Globus pallidus (tissue), 1 donor: ENCODE results near the gene BABAM2.
"Not testable (repeated sequence)": the region's sequence is repeated elsewhere in the genome, so short reads cannot be mapped to it uniquely, and the experiment has no call there.

Experiments used
- DNase-seq: peaks from one replicate; pipeline ENCODE4 v3.0.0-alpha.2; 2015; ENCODE audit warnings: low spot score

Gene BABAM2

DNA sequence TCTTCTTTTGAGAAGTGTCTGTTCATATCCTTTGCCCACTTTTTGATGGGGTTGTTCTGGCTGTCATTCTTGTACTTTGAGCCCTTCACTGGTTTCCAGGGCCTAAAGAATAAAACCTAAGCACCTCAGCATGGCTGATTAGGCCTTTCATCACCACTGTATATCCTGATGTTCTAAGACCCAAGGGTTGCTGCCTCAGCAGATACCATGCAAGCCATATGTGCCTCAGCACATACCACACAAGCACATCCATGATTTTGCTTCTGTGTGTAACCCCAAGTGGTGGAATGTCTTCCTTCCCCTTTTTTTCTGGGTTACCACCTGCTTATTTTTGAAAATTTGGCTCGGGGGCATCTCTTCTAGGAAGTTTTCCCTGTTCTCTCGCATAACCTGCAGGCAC is 11.7 kb upstream of the BABAM2 start:
- DNase-seq, result no peak

DNA sequence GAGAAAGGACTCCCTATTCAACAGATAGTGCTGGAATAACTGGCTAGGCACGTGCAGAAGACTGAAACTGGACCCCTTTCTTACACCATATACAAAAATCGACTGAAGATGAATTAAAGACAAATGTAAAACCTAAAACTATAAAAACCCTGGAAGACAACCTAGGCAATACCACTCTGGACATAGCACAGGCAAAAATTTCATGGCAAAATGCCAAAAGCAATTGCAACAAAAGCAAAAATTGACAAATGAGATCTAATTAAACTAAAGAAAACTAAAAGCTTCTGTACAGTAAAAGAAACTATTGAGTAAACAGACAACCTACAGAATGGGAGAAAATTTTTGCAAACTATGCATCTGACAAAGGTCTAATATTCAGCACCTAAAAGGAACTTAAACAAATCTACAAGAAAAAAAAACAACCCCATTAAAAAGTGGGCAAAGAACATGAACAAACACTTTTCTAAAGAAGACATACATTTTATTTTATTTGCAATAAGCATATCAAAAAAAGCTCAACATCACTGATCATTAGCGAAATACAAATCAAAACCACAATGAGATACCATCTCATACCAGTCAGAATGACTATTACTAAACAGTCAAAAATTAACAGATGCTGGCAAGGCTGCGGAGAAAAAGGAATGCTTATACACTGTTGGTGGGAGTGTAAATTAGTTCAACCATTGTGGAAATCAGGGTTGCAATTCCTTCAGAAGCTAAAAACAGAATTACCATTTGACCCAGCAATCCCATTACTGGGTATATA is 8.5 kb upstream of the BABAM2 start:
- not testable (repeated sequence) for DNase-seq

DNA sequence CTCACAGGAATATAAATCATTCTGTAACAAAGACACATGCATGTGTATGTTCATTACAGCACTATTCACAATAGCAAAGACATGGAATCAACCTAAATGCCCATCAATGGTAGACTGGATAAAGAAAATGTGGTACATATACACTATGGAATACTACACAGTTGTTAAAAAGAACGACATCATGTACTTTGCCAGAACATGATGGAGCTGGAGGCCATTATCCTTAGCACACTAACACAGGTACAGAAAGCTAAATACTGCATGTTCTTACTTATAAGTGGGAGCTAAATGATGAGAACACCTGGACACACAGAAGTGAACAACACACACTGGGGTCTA is 8.0 kb upstream of the BABAM2 start:
- DNase-seq, result not testable (repeated sequence)

DNA sequence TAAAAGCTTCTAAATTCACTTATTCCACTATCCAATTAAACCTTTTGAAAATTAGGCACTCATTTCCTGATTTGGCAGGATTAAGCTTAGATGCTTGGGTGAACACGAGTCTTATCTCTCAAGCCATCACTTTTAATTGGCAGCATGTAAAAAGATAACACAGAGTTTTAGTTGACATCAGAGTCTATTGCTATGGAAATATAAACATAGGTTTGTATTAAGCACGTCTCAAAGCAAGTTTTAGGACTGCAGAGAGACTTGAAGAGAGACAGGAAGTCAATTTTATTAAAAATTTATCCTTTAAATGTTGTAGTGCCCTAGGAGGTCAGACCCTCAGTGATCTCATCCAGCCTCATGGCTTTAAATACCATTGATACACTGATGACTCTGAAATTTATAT is 5.9 kb upstream of the BABAM2 start:
- no peak for DNase-seq

DNA sequence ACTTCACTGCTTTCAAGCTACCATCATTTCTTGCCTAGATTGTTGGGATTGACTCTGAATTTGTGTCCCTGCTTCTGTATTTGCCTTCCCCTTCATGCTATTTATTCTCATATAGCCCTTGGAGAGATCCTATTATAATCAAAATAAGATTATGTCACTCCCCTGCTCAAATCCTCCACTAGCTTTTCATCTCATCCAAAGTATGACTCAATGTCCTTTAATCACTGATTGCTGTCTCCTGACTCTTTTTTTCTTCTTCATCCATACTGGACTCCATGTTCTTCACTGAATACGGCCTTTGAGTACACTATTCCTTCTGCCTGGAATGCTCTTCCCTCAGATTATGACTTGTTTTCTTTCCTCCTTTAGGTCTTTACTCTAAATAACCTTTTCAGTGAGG is 5.3 kb upstream of the BABAM2 start:
- no peak for DNase-seq

DNA sequence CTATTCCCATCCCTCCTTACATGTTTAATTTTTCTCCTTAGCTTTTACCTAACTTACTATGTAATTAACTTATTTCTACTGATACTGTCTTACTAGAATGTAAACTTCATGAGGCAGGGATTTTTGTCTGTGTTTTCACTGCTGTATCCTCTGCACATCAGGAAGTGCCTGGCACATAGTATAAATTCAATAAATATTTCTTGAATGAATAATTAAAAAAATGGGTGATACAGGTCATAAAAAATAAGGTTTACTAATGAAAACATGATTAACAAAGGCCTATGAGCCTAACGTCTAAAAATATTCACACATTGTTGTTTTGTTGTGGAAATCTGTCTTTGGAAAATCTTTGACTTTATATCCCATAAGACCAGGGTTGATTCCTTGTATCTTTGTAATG is 4.9 kb upstream of the BABAM2 start:
- no peak for DNase-seq

DNA sequence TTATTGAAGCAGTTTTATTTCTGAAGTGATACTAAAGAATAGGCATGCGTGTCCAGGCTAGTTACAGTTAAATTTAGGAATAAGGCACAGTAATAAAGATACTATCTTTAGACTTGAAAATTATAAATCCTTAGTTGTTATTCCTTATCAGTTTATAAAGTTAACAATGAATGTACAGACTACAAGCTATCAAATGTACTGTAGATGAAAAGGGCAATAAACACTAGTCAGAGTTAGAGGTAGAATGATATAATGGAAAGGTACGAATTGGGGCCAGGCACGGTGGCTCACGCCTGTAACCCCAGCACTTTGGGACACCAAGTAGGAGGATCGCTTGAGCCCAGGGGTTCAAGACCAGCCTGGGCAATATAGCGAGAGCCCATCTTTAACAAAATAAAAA is 4.2 kb upstream of the BABAM2 start:
- no peak for DNase-seq

DNA sequence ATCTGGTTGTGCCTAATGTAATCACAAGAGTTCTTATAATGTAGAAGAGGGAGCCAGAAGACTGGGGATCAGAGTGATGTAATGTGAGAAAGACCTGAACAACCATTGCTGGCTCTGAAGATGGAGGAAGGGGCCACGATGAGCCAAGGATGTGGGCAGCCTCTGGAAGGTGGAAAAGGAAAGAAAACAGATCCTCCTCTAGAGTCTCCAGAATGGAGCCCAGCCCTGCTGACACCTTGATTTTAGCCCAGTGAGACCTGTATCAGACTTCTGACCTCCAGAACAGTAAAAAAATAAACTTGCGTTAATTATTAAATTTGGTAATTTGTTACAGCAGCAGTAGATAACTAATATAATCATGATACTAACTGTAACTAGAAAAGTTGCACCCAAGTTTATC is 3.4 kb upstream of the BABAM2 start:
- DNase-seq, result no peak

DNA sequence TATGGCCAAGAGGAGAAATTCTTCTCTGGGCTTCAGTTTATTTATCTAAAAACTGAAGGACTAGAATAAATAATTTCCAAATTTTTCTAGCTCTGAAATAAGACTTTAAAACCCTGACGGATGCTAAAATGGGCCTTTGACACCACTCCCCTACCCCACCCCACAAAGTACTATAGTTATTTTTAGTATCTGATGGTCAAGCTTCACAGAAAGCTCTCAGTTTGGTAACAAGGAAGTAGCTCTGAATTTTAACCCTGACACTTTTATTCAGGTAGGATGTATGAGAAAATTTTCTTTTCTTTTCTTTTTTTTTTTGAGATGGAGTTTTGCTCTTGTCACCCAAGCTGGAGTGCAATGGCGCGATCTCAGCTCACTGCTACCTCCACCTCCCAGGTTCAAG is 2.7 kb upstream of the BABAM2 start:
- no peak for DNase-seq

DNA sequence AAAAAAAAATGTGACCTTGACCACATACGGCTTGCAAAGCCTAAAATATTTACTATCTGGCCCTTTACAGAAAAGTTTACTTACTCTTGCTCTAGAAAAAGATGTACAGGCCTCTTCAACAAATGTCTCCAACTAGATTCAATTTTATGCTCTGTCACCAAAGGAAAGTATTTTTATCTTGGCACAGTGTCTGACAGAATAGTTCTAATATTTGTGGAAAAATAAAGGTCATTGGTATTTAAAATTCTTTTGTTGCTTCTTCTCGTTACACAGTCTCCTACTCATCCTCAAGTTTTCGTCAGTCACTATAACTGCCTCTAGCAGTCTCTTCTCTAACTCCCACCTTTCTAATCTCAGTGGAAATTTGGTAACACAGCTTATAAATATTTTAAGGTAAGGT is 1.7 kb upstream of the BABAM2 start:
- no peak for DNase-seq

DNA sequence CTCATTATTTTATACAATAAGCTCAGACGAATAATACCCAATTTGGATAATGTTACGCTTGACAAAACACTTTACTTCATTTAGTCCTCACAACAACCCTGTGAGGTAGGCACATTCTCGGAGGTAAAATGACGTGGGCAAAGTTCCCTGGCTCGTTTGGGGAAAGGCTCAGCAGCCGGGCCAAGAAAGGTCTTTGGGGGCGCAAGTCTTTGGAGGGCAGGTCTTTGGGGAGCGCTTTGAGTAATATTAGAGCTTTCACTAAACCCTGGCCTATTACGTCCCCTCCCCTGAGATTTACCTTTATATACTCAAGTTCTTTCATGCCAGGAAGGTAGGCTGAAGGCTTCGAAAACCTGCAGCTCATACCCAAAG is 769 bp upstream of the BABAM2 start:
- DNase-seq, result no peak

DNA sequence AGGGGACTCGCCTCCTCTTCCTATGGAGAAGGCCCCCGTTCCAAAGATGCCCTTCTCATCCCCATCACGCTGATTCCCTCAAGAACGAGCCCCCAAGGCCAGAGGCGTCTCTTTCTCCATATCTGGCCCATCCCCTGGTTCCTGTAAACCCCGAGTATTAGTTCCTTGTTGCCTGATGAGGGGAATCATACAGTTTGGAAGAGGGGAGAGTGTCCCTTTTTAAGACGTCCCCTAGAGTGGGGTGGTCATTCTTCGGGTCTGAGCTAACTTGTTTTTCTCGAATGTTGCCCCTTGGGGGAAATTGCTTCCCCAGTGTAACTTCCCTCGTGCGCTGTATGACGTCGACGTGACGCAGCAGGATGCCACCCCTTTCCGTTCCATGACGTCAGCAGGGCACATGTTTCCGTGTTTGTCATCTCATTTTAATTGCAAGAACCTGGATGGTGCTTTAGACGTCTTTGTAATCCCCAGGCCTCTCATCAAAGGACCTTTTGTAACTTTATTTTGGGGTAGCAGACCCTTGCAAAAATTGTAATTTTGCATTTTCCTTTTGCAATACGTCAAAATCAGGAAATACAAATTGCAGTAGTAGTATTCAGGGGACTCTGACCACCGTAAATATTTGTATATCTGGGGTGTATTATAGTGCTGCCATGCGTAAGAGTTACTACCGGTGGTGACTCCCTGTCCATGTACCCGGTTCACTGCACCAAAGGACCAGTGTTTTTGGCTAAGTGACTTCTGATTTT is 569 bp downstream of the BABAM2 start:
- DNase-seq, result peak; percentile 56

DNA sequence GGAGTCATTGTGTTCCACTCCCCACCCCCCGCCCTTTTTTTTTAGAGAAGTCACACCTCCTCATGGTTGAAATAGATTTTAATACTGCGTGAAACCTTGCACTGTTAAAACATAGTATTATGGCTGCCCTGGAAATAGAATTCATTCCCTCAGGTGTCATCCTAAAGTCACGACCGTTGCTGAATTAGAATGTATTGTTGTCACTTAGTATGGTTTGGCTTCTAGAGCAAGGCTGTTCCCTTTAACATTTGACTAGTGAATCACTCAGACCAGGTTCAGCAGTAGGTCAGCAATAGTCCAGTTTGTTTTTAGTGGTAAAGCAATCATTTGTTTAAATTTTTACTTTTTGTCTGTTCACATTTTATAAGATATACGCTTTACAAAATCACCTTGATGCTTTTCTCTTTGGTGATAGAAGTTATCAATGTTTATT is 1.2 kb downstream of the BABAM2 start:
- DNase-seq, result no peak

DNA sequence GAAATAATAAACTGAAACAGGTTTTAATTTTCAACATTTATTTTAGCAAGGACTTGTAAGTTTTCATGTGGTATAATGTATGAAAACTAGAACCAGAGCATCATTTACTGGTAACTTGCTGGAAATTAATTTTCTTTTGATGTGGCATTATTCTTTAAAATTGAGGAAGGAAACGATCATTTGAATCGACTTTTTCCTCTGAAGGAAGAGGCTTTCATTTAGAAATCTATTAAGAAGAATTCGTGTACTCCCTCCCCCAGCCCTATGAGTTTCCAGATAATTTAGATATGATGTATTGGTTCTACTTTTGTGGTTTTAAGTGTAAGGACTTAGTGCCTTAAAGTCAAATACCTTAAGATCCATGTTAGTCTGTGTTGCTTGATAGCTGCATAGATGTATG is 2.5 kb downstream of the BABAM2 start:
- no peak for DNase-seq

DNA sequence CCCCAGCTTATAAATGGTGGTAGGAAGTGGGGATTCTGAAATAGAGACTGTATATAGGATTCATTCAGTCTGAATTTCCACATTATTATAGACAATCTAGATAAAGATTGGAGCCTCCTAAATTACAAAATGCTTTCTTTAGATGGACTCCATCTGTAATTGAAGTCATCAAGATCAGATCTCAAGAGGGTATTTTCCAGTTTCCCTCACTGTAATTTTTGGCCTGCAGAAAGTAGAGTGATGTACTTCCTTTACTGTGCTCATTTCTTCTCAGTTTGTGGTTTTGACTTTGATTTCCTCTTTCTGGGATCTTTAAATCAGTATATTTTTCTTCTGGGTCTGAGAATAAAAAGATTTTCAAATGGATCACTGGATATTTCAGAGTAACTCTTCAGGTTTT is 7.2 kb downstream of the BABAM2 start:
- DNase-seq, result no peak

DNA sequence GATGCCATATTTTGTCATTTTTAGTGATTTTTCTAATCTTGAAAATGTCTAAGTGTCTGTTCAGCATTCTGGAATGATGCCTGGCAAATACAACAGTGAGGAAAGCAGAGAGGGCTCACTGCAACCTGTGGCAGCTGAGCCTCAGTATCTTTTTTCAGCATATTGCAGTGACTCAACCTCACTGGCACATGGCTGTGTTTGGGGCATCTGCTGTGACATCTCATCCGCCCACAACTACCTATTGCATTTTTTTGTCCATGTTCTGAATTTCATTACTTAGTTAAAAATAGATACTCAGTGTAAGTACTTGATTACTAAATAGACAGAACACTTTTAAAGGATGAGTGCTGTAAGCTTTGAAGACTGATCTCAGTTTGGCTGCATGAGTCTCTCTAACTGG is 10.7 kb downstream of the BABAM2 start:
- no peak for DNase-seq

DNA sequence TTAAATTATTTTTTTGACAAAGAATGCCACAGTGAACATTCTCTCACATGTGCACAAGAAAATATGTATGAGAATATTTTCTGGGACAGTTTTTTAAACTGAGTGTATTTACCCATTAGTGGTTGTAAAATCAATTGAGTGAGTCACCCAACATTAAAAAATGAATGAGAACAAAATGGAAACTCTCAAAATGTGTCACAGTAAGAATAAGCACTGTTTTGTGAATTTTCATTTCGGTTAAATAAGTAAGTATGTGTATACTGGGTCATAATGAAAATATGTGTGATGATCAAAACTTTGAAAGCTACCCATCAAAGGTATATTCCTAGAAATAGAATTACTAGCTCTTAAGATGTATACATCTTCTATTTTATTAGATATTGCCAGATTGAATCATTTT is 11.6 kb downstream of the BABAM2 start:
- DNase-seq, result no peak

DNA sequence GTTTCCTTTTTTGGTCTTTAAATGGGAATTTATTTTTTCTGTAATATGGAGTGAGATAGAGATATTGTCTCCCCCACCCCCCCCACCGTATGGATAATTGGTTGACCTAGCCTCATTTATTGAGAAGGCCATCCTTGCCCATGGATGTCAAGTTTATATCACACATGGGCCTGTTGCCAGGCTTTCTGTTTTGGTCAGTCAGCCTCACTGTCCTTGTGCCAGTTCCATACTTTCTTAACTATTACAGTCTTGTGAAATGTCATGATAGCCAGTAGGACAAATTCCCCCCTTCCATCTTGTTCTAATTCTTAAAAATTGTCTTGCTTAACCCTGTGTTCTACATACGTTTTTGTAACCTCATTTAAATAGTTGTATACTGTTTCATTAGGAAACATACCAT is 12.5 kb downstream of the BABAM2 start:
- no peak for DNase-seq

DNA sequence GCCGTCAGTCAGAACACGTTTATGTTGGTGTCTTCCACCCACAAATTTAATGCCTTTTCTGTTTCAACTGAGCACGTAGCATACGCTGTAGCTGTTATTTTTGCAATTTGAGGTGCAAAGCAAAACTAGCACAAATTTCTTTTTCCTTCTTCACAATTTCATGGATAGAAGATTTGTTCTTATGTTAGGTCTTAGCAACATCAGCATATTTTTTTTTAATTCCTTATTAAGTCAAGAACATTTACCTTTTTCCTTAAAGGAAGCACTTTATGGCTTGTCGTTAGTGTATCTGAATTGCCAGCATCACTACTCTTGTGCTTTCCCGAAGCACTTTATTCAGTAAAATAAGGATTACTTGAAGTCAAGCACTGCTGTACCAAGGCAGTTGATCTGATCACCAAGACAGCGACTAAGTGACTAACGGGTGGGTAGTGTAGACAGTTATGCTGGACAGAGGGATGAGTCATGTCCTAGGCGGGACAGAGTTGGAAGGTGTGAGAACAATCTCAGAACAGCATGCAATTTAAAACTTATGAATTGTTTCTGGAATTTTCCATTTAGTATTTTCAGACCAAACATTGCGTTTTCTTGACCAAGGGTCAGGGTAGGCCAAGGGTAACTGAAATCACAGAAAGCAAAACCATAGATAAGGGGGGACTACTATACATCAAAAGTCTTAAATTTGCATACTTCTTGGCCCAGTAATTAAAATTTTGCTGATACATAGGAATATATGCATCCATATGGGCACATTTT is 13.3 kb downstream of the BABAM2 start:
- no peak for DNase-seq

DNA sequence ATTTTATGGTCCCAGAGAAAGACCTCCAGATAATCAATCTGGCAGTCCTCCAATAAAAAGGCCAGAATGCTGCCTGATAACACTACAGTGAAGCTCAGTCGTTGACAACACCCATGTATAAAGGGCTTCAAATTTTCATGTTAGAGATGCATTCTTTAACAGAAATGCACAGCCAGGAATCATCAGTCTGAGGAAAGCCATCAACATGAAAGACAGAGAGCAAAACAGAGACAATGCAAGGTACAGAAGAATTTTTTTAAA is 13.8 kb downstream of the BABAM2 start:
- no peak for DNase-seq

DNA sequence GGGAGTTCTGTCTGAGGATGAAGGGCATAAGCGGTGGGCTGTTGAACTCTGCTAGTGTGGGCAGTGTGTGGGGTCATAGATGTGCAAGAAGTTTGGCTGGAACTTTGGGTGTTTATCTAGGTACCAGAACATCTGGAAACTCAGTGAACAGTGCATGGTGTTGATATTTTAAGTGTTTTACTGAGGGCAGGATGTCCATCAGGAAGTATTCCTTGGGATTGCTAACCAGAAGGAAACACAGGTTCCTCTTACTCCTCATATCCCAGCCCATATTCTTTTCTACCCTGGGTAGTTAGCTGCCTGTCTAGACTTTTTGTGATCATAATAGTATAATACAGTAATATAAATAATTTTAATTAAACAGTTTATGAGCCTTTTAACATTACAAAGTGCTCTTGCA is 15.5 kb downstream of the BABAM2 start:
- no peak for DNase-seq

DNA sequence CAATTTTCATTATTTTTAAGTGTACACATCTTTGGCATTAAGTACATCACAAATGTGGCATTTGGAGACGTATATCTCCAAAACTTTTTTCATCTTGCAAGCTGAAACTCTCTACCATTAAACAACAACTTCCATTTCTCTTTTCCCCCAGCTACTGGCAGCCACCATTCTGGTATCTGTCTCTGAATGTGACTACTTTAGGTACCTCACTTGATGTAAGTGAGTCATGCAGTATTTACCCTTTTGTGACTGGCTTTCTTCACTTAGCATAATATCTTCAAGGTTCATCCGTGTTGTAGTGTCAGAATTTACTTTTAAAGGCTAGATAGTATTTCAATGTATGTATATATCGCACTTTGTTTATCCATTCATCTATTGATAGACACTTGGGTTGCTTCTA is 17.0 kb downstream of the BABAM2 start:
- DNase-seq, result no peak

DNA sequence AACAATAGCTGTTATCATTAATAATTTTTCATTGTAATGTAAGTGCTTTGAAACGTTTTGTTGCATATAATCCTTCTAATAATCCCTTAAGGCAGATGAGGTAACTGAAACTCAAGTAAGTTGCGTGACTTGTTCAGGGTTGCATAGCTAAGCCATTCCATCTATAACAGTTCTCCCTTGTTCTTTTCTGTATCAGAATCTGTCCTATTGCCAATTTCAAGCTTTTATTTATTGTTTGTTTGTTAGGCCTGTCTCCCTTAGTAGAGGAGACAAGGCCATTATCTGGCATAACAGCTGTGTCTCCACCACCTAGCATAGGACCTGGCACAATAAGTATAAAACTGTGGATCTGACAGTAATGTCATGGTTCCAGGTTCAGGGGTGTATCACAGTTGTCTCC is 19.4 kb downstream of the BABAM2 start:
- no peak for DNase-seq
